Daoy (cell line): Measurements from ENCODE around the gene ASPHD2. TPM values are rescaled to one million over a fixed set of nuclear protein-coding genes. Genes with fewer than 3 reads are reported as not detected.

ENCODE experiments used
- DNase-seq: peaks from one replicate; pipeline ENCODE4 v3.0.0-alpha.2; 2015; ENCODE audit warnings: low read depth
- total RNA-seq: library from RNA; depleted of rRNA; stranded (reverse); fragments of >200 nt; shearing (Covaris generic); gene quantifications from 2 replicates; pipeline ENCODE4 v1.2.3, GENCODE V29; 2014

ASPHD2 gene
- total RNA-seq, 1 experiment from 2014 or later: 4.2 TPM

DNA sequence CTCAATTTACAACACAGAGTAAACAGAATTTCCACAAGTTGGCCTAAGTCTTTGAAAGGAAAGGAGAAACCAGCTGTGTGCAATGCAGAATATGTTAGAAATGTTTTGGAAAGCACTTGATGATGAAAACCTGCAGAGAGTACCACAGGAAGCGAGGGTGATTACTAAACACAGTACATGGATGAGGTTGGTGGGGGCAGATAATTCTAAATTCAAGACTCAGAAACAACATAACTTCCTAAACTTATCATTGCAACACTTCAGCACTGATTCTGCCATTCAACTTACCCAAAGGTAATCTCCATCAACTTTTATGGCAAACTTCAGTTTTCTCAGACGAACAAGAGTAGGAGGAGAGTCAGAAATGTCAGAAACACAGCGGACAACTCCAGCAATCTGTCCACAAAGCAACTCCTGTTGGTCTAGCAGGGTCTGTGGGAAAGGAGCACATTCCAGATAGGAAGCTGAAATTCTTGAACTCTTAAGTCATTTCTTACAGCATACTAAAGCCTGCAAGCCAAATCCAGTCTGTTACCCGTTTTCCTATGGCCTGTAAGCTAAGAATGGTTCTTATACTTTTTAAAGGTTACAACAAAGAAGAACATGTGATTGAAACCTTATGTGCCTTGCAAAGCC lies 47.8 kb downstream of the ASPHD2 start:
- DNase-seq: peak; percentile 60

GRCh38 chr22:26477341-26477731 lies 48.3 kb downstream of the ASPHD2 start:
- DNase-seq: peak; percentile 11

GRCh38 chr22:26479043-26479791 lies 50.2 kb downstream of the ASPHD2 start:
- no peak for DNase-seq

- DNase-seq: peak; percentile 16
These were observed 50.9 kb downstream of the ASPHD2 start for GRCh38 chr22:26479792-26480610.

DNA sequence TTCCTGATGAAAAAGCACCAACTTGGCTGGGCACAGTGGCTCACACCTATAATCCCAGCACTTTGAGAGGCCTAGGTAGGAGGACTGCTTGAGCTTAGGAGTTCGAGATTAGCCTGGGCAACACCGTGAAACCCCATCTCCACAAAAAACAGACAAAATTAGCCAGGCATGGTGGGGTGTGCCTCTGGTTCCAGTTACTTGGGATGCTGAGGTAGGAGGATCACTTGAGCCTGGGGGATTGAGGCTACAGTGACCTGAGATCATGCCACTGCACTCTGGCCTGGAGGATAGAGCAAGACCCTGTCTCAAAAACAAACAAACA lies 51.5 kb downstream of the ASPHD2 start:
- no peak for DNase-seq

DNA sequence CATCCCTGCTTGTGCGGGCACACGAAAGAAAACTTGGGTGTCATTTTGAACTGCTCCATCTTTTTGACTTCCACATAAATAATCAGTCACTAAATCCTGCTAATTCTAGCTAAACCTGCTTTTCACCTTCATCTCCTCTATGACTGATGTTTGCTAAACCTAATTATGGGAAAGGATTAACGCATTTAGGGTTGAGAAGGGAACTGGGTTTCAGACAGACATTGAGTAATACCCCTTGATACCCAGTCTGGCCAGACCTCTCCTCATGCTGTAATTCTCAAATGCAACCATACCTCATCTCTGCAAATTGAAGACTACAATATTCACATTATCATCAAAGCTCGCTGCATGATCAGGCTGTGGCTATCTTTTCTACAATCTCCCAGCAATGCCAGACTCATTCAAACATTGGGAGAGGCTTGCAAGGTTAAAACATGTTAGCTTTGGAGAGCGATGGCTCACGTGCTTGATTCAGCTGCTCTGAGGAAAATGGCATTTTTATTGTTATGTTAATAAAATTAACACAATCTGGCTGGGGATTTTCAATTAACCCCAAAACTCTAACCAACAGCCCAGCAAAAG lies 52.1 kb downstream of the ASPHD2 start:
- DNase-seq: no peak

GRCh38 chr22:26481694-26482093 lies 52.6 kb downstream of the ASPHD2 start:
- no peak for DNase-seq

- no peak for DNase-seq
These were observed 53.1 kb downstream of the ASPHD2 start for GRCh38 chr22:26482161-26482560.

GRCh38 chr22:26483043-26483438 lies 54.0 kb downstream of the ASPHD2 start:
- no peak for DNase-seq

DNA sequence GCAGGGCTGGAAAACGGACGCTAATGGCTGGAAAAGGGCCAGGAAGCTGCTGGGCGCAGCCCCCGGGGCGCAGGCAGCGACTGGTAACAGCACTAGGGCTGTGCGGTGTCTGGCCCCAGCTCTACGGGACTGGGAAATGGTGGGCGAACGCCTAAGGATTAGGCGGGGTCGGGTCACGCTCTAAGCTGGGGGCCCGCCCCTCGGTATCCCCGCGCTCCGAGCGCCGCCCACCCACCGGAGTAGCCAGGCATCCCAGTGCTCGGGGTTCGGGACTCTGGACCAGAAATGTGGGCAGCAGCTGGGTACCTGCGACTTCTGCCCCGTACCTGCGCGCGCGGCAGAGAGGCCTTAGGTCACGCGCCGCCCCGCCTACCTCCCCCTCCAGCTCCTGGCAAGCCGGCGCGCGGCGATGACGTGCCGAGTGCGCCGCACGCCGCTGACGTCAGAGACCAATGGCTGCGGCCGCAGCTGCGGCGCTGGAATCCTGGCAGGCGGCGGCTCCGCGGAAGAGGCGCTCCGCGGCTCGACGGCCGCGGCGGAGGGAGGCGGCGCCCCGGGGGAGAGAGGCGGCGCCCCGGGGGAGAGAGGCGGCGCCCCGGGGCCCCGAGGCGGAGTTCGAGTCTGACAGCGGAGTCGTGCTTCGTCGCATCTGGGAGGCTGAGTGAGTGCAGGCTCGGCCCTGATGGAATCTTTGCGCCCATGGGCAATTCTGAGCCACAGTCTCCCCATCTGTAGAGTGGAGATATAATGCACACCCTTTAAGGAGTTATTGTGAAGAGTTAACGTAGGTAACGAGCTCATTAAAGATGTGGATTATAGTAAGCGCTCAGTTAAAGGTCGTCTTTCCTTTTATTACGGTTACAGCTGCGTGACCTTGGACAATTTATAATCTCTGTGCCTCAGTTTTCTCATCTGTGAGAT lies 54.6 kb downstream of the ASPHD2 start, which contains the start of the genes HPS4 and SRRD:
Gene HPS4 (minus strand): TSS at position 345 of the 921 bp plus-strand sequence. CDS start 2,021 bp downstream, outside the sequence.
Gene SRRD (plus strand): TSS at position 439 of the 921 bp plus-strand sequence. CDS start 14 bp downstream, at position 453.
- DNase-seq: peak; percentile 96

DNA sequence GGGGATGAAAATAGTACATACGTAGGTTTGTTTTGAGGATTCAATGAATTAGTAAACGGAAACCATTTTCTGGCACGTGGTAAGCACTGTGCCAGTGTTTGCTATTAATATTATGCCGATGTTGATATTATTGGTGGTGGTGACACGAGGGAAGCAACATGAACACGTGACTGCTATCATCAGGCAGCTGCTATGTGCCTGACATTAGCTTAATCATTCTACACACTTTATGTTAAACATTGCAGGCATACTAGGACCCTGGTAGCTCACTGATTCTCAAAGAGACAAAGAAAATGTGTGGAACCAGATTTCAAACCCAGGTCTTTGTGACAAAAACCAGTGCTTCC lies 55.3 kb downstream of the ASPHD2 start:
- peak; percentile 17 for DNase-seq

DNA sequence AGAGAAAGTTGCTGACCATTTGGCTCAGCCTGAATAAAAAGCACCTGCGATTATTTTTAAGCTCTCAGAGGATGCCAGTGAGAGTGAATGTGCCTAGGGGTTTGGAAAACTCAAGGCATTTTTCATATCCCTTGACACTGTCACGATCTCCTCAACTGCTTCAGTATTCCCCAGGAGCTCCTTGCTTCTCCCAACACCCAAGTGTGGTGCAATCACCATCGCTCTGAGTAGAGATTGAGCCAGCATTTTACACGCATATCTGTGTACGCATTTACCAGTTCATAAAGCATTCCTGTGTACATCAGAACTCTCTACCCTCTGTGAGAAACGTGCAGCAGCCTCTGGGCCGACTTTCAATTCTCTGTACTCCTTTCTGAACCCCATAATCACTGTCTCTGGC lies 56.0 kb downstream of the ASPHD2 start:
- no peak for DNase-seq

- DNase-seq: no peak
These were observed 56.8 kb downstream of the ASPHD2 start for GRCh38 chr22:26485806-26486390.

- DNase-seq: no peak
These were observed 57.3 kb downstream of the ASPHD2 start for GRCh38 chr22:26486394-26486793.

GRCh38 chr22:26487996-26488395 lies 58.9 kb downstream of the ASPHD2 start:
- no peak for DNase-seq

- no peak for DNase-seq
These were observed 60.5 kb downstream of the ASPHD2 start for GRCh38 chr22:26489447-26490036.

DNA sequence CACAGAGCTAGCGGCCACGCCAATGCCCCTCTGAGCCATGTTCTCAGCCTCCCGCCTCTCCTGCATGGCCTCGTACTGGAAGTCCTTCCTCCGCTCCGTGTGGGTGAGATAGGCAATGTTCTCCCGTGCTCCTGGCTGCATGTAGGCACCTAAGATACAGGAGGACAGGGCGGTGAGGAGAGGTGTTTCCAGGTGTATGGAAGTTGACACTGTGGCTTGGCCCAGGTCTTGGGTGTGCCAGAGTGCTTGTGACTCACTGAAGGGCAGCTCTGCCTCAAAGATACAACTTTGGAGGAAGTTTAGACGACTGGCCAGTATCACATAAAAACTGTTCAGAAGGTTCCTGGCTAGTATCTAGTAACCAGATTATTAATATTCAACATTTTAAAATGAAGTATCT lies 63.2 kb downstream of the ASPHD2 start:
- DNase-seq: no peak

DNA sequence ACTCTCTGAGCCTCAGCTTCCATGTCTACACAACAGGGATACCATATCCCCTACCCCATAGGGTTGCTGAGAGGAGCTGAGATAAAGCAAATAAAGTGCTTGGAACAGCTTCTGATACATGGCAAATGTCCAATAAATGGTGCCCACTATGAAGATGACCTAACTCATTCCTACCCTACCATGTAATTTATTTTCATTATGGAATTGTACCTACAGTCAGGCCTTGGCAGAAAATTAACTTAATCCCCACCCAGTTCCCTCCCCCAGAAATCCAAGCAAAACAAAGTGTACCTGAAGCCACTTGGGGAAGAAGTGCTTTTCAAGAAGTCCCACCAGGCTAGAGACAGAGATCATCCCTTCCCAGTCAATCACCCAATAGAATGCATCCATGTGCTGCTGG lies 65.4 kb downstream of the ASPHD2 start:
- no peak for DNase-seq
